OCI-LY7 (cell line): ENCODE results near the gene PPT2. TPM values are rescaled to one million over a fixed set of nuclear protein-coding genes. Genes with fewer than 3 reads are reported as not detected.

Experiments used
- BruUV-seq: library from RNA; stranded (reverse); fragments of 400-500 nt; replicated peaks from 2 replicates; lab custom pipeline; 2021; lab: Mats Ljungman, UMichigan
- CTCF ChIA-PET: fragments of 300-600 bp; sonication (Branson Sonifier 250); formaldehyde crosslinking; loops from one replicate; lab custom pipeline; 2022; ENCODE audit warnings: antibody characterized with exemption; ENCODE audit not compliant: unreplicated experiment; lab: Charles Lee
- POLR2A ChIA-PET: fragments of 300-600 bp; sonication (Branson Sonifier 250); formaldehyde crosslinking; loops from one replicate; lab custom pipeline; 2022; ENCODE audit warnings: antibody characterized with exemption; lab: Charles Lee
- DNase-seq: peaks from one replicate; pipeline ENCODE4 v3.0.0-alpha.2; 2015; ENCODE audit warnings: low spot score
- H2AFZ ChIP-seq: fragments of 200-600 bp; sonication (generic), shearing (Covaris generic); 2 replicates; pipeline ENCODE4 v1.6.1; 2014; ENCODE audit warnings: mild to moderate bottlenecking, antibody characterized with exemption, low read length, moderate library complexity
- H3K27ac ChIP-seq: fragments of 200-600 bp; sonication (generic); 2 replicates; pipeline ENCODE4 v1.5.1; 2014; ENCODE audit warnings: mixed run types, low read depth, mild to moderate bottlenecking, moderate library complexity, low read length, inconsistent platforms; ENCODE audit not compliant: poor library complexity, severe bottlenecking
- H3K36me3 ChIP-seq: fragments of 200-600 bp; sonication (generic); 2 replicates; pipeline ENCODE4 v1.6.1; 2014; ENCODE audit warnings: mild to moderate bottlenecking, antibody characterized with exemption, low read length, moderate library complexity, mixed read lengths; ENCODE audit not compliant: insufficient read depth
- H3K4me1 ChIP-seq: fragments of 200-600 bp; sonication (generic); 2 replicates; pipeline ENCODE4 v1.5.1; 2014; ENCODE audit warnings: mild to moderate bottlenecking, low read length; ENCODE audit not compliant: insufficient read depth, poor library complexity, severe bottlenecking
- H3K4me2 ChIP-seq: fragments of 200-600 bp; sonication (generic); 2 replicates; pipeline ENCODE4 v1.6.1; 2014; ENCODE audit warnings: mild to moderate bottlenecking, low read length
- H3K4me3 ChIP-seq: fragments of 200-600 bp; sonication (generic); 2 replicates; pipeline ENCODE4 v1.5.1; 2014; ENCODE audit warnings: mild to moderate bottlenecking, low read depth, low read length; ENCODE audit not compliant: poor library complexity, severe bottlenecking
- H3K79me2 ChIP-seq: fragments of 200-600 bp; sonication (generic); 2 replicates; pipeline ENCODE4 v1.6.1; 2016; ENCODE audit warnings: low read depth, mild to moderate bottlenecking, low read length, moderate library complexity, mixed read lengths; ENCODE audit not compliant: insufficient read depth
- H3K9me2 ChIP-seq: fragments of 200-600 bp; sonication (generic); 2 replicates; pipeline ENCODE4 v1.6.1; 2016; ENCODE audit warnings: mild to moderate bottlenecking, low read length, mixed read lengths; ENCODE audit not compliant: insufficient read depth
- H3K9me3 ChIP-seq: fragments of 200-600 bp; sonication (generic); 2 replicates; pipeline ENCODE4 v1.6.1; 2014; ENCODE audit warnings: mild to moderate bottlenecking, mixed run types, low read length, mixed read lengths
- H4K20me1 ChIP-seq: fragments of 200-600 bp; sonication (generic); 2 replicates; pipeline ENCODE4 v1.6.1; 2014; ENCODE audit warnings: mild to moderate bottlenecking, antibody characterized with exemption, low read length, moderate library complexity, mixed read lengths; ENCODE audit not compliant: insufficient read depth
- CTCF ChIP-seq: fragments of 200-600 bp; sonication (generic); conservative IDR thresholded peaks from 2 replicates; pipeline ENCODE4 v1.5.1; 2014; ENCODE audit warnings: mild to moderate bottlenecking, antibody characterized with exemption, low read length, moderate library complexity, mixed read lengths
- EZH2phosphoT487 ChIP-seq: fragments of 200-600 bp; sonication (generic); IDR thresholded peaks from 2 replicates; pipeline ENCODE4 v1.6.1; 2018; ENCODE audit warnings: low read depth, borderline replicate concordance, mild to moderate bottlenecking, mixed run types, antibody characterized with exemption, low read length, moderate library complexity, mixed read lengths
- intact Hi-C: fragments of 100-400 bp; cut with micrococcal nuclease; formaldehyde crosslinking; loops from one replicate; pipeline ENCODE4 v1.10.0; 2022; ENCODE audit not compliant: unreplicated experiment
- total RNA-seq, 2 experiments: library from RNA; depleted of rRNA in 1 of 2; stranded (reverse); fragments of >200 nt in 1 of 2; shearing (Covaris generic) in 1 of 2; gene quantifications; 2 replicates each; pipeline ENCODE4 v1.2.3, GENCODE V29; 2014 to 2022

PPT2 gene
- total RNA-seq, 2 experiments from 2014 or later = 39.0 to 111 TPM

- CTCF ChIA-PET = no interaction called here
- Histone ChIP-seq H3K9me3 (no peaks in the 10 kb centered on the region), H3K9me2 (no peaks in the 10 kb centered on the region), H3K4me2 (no peak within 1 kb of the TSS), H4K20me1 (no peaks in the 10 kb centered on the region; the same call in 1 of the 2 replicates), H3K4me3 (no peak within 1 kb of the TSS), H3K4me1 (no peaks in the 10 kb centered on the region), H3K79me2 (no peaks in the 10 kb centered on the region), H2AFZ (no peak within 1 kb of the TSS), H3K36me3 (peaks cover 3% of the 10 kb centered on the region; the same call in 1 of the 2 replicates), H3K27ac (no peak within 1 kb of the TSS)
- POLR2A ChIA-PET = interaction anchor here (0.5 to 0.7 kb wide), 2 partner anchors 18 to 24 kb away, joined by 3 read pairs; no protein-coding TSS in a partner anchor
- intact Hi-C loops = no loop called here
- DNase-seq = no peak
- no TSS peak for BruUV-seq
- TF ChIP-seq CTCF = no peak
Observed at GRCh38 chr6:32109114-32109764, 44.7 kb upstream of the PPT2 start, which contains the start of gene TNXB. TNXB (minus strand) TSS chr6:32109338; CDS start chr6:32098198, 11,140 bp downstream.

GRCh38 chr6:32109765-32110160, 44.2 kb upstream of the PPT2 start:
- Histone ChIP-seq H3K4me3 (no peak overlapping the region), H3K27ac (no peak overlapping the region), H3K4me1 (no peaks in the 10 kb centered on the region), H3K4me2 (no peak overlapping the region), H3K36me3 (peaks cover 6% of the 10 kb centered on the region; the same call in 1 of the 2 replicates), H3K79me2 (no peaks in the 10 kb centered on the region), H3K9me2 (no peaks in the 10 kb centered on the region), H3K9me3 (no peaks in the 10 kb centered on the region), H4K20me1 (no peaks in the 10 kb centered on the region; the same call in 1 of the 2 replicates), H2AFZ (no peak overlapping the region)
- no TSS peak for BruUV-seq
- intact Hi-C loops = no loop called here
- no peak for DNase-seq
- no peak for TF ChIP-seq CTCF
- no peak for TF ChIP-seq EZH2phosphoT487
- ChIA-PET POLR2A (interaction anchor here (0.7 kb wide), 1 partner anchor 18 kb away, joined by 3 read pairs; no protein-coding TSS in a partner anchor), CTCF (no interaction called here)

DNA sequence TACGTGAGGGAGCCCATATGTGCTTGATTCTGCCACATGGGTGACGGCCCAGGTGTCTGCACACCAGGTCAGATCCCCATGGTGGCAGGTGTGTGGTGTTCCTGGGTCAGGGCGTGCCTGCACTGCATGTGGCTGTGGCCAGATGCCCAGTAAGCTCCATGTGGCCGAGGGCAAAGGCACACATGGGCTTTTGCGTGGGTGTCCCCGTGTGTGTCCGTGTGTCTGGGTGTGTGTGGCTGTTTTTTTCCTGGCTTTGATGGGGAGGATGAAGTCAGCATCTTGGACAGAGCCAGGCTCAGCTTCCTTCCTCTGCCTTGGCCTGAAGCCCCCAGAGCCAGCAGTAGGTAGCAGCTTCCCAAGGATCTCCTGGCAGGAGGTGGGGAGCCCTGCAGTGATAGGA, 43.3 kb upstream of the PPT2 start:
- ChIA-PET POLR2A (no interaction called here), CTCF (interaction anchor here (0.6 kb wide), 1 partner anchor 86 kb away, joined by 15 read pairs; no protein-coding TSS in a partner anchor)
- H3K4me2 ChIP-seq = no peak overlapping the region
- H3K79me2 ChIP-seq = no peaks in the 10 kb centered on the region
- no peak overlapping the region for H3K27ac ChIP-seq
- peaks cover 13% of the 10 kb centered on the region; the same call in 1 of the 2 replicates for H3K36me3 ChIP-seq
- H2AFZ ChIP-seq = no peak overlapping the region
- no peaks in the 10 kb centered on the region for H3K9me2 ChIP-seq
- TF ChIP-seq CTCF (no peak), EZH2phosphoT487 (no peak)
- no peak for DNase-seq
- BruUV-seq = no TSS peak
- H4K20me1 ChIP-seq = no peaks in the 10 kb centered on the region; the same call in 1 of the 2 replicates
- no peak overlapping the region for H3K4me3 ChIP-seq
- H3K4me1 ChIP-seq = no peaks in the 10 kb centered on the region
- no peaks in the 10 kb centered on the region for H3K9me3 ChIP-seq
- intact Hi-C loops = no loop called here
